Measurements from ENCODE around the gene POLE3.

The POLE3 gene

GRCh38 chr9:113393281-113393680 lies 17.2 kb downstream of the POLE3 start:
- TF ChIP-seq SIN3A (IDR thresholded peaks at IDR 0.05; ENCODE audit: borderline replicate concordance, insufficient read depth, low read length): no peak
- TF ChIP-seq POLR2AphosphoS5 (IDR thresholded peaks at IDR 0.05; ENCODE audit: low read depth, low read length): no peak
- no peak for TF ChIP-seq TAF1 (IDR thresholded peaks at IDR 0.05; ENCODE audit: borderline replicate concordance, insufficient read depth, low read length)
- no peak for TF ChIP-seq FOXP2 (optimal IDR thresholded peaks at IDR 0.05; ENCODE audit: borderline replicate concordance, extremely low read depth, extremely low read length, insufficient read depth)
- TF ChIP-seq, protein P1, sequence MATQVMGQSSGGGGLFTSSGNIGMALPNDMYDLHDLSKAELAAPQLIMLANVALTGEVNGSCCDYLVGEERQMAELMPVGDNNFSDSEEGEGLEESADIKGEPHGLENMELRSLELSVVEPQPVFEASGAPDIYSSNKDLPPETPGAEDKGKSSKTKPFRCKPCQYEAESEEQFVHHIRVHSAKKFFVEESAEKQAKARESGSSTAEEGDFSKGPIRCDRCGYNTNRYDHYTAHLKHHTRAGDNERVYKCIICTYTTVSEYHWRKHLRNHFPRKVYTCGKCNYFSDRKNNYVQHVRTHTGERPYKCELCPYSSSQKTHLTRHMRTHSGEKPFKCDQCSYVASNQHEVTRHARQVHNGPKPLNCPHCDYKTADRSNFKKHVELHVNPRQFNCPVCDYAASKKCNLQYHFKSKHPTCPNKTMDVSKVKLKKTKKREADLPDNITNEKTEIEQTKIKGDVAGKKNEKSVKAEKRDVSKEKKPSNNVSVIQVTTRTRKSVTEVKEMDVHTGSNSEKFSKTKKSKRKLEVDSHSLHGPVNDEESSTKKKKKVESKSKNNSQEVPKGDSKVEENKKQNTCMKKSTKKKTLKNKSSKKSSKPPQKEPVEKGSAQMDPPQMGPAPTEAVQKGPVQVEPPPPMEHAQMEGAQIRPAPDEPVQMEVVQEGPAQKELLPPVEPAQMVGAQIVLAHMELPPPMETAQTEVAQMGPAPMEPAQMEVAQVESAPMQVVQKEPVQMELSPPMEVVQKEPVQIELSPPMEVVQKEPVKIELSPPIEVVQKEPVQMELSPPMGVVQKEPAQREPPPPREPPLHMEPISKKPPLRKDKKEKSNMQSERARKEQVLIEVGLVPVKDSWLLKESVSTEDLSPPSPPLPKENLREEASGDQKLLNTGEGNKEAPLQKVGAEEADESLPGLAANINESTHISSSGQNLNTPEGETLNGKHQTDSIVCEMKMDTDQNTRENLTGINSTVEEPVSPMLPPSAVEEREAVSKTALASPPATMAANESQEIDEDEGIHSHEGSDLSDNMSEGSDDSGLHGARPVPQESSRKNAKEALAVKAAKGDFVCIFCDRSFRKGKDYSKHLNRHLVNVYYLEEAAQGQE (IDR thresholded peaks at IDR 0.05; ENCODE audit: insufficient read depth in 1 of 2, low read depth in 2 of 2, low read length in 2 of 2): no peak

DNA sequence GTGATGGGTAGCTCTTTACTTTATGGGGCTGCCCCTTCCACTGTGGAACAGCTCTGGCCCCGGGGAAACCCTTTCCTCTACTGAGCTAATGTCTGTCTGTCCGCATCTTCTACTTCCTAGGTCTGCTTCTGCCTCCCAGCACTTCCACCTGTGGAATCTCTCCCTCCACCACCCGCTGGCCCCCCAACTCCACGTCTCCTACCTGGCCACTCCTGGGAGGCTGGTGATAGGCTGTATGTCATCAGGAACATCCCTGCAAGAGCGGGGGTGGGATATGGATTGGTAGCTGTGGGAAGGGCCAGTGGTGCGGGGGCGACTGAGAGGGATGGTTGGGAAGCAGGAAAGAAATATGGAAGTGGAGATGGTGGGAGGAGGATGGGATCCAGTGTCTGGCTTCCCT lies 18.6 kb downstream of the POLE3 start:
- TF ChIP-seq, protein P1 (IDR thresholded peaks at IDR 0.05; ENCODE audit: insufficient read depth in 1 of 2, low read depth in 2 of 2, low read length in 2 of 2): no peak
- no peak for TF ChIP-seq SIN3A (IDR thresholded peaks at IDR 0.05; ENCODE audit: borderline replicate concordance, insufficient read depth, low read length)
- TF ChIP-seq TAF1 (IDR thresholded peaks at IDR 0.05; ENCODE audit: borderline replicate concordance, insufficient read depth, low read length): no peak
- no peak for TF ChIP-seq FOXP2 (optimal IDR thresholded peaks at IDR 0.05; ENCODE audit: borderline replicate concordance, extremely low read depth, extremely low read length, insufficient read depth)
- TF ChIP-seq POLR2AphosphoS5 (IDR thresholded peaks at IDR 0.05; ENCODE audit: low read depth, low read length): no peak

DNA sequence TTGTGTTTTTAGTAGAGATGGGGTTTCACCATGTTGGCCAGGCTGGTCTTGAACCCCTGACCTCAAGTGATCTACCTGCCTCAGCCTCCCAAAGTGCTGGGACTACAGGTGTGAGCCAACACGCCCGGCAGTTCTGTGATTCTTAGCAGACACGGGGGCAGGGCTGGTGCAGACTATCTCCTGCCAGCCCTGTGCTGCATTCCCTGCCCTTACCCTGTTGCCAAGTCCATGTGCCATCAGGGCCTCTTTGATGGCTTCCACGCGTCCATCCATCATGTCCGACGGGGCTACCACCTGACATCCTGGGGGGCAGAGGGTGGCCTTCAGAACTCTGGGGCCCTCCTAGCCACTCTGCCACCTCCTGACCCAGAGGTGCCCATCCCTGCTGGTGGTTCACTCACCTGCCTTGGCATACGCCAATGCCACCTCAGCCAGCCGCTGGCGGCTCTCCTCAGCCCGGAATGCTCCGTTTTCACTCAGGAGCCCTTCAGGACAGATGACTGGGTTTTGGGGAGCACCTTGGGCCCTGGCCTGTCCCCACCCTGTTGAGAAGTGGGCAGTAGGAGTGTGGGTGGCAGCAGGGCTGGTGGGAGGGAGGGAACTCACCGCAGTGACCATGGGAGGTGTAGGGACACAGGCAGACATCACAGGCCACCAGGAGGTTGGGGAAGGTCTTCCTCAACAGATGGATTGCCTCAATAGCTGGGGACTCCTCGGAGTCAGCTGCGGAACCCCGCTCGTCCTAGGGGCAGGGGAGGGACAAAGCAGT lies 20.1 kb downstream of the POLE3 start:
- TF ChIP-seq SIN3A (IDR thresholded peaks at IDR 0.05; ENCODE audit: borderline replicate concordance, insufficient read depth, low read length) (no peak), TAF1 (IDR thresholded peaks at IDR 0.05; ENCODE audit: borderline replicate concordance, insufficient read depth, low read length) (no peak), FOXP2 (optimal IDR thresholded peaks at IDR 0.05; ENCODE audit: borderline replicate concordance, extremely low read depth, extremely low read length, insufficient read depth) (no peak)
- TF ChIP-seq, protein P1 (IDR thresholded peaks at IDR 0.05; ENCODE audit: insufficient read depth in 1 of 2, low read depth in 2 of 2, low read length in 2 of 2): no peak

GRCh38 chr9:113389451-113389850 lies 21.0 kb downstream of the POLE3 start:
- TF ChIP-seq, protein P1 (IDR thresholded peaks at IDR 0.05; ENCODE audit: insufficient read depth in 1 of 2, low read depth in 2 of 2, low read length in 2 of 2): no peak
- TF ChIP-seq SIN3A (IDR thresholded peaks at IDR 0.05; ENCODE audit: borderline replicate concordance, insufficient read depth, low read length): no peak
- no peak for TF ChIP-seq TAF1 (IDR thresholded peaks at IDR 0.05; ENCODE audit: borderline replicate concordance, insufficient read depth, low read length)
- no peak for TF ChIP-seq FOXP2 (optimal IDR thresholded peaks at IDR 0.05; ENCODE audit: borderline replicate concordance, extremely low read depth, extremely low read length, insufficient read depth)
